Liver (tissue), 9 donors: Measurements from ENCODE around the gene DNTT. TPM values are rescaled to one million over a fixed set of nuclear protein-coding genes. Genes with fewer than 3 reads are reported as not detected.

ENCODE experiments used
- DNase-seq: peaks from one replicate; pipeline ENCODE4 v3.0.0-alpha.2; 2017; ENCODE audit warnings: low spot score
- H3K27ac ChIP-seq, 2 donors: one replicate each; pipeline ENCODE4 v1.7.0; 2013; ENCODE audit warnings: inconsistent platforms in 2 of 2, low read length in 2 of 2, control low read depth in 1 of 2, low read depth in 1 of 2, mild to moderate bottlenecking in 1 of 2
- H3K27me3 ChIP-seq, 4 donors: one replicate each; pipeline versions ENCODE4 v1.6.1 to v1.7.0; 2013; ENCODE audit warnings: low read length in 3 of 4, inconsistent platforms in 1 of 4, mild to moderate bottlenecking in 1 of 4, moderate library complexity in 1 of 4; ENCODE audit not compliant: control insufficient read depth in 4 of 4, insufficient read depth in 4 of 4
- H3K36me3 ChIP-seq, 4 donors: one replicate each; pipeline versions ENCODE4 v1.6.1 to v1.7.0; 2013; ENCODE audit warnings: low read length in 3 of 4, mild to moderate bottlenecking in 3 of 4, low read depth in 1 of 4, moderate library complexity in 1 of 4; ENCODE audit not compliant: control insufficient read depth in 4 of 4, insufficient read depth in 3 of 4
- H3K4me1 ChIP-seq, 4 donors: one replicate each; pipeline versions ENCODE4 v1.6.1 to v1.7.0; 2013; ENCODE audit warnings: low read length in 3 of 4, mild to moderate bottlenecking in 3 of 4, moderate library complexity in 1 of 4; ENCODE audit not compliant: control insufficient read depth in 4 of 4, insufficient read depth in 4 of 4
- H3K4me3 ChIP-seq, 3 donors: one replicate each; pipeline versions ENCODE4 v1.6.1 to v1.7.0; 2013; ENCODE audit warnings: low read length in 3 of 3, control low read depth in 1 of 3, low read depth in 1 of 3, mild to moderate bottlenecking in 1 of 3
- H3K9ac ChIP-seq, 2 donors: one replicate each; pipeline ENCODE4 v1.7.0; 2013; ENCODE audit warnings: low read length in 2 of 2, mild to moderate bottlenecking in 2 of 2, moderate library complexity in 2 of 2, control low read depth in 1 of 2, low read depth in 1 of 2
- H3K9me3 ChIP-seq, 4 donors: one replicate each; pipeline versions ENCODE4 v1.6.1 to v1.7.0; 2013; ENCODE audit warnings: low read length in 3 of 4; ENCODE audit not compliant: control insufficient read depth in 4 of 4
- EGR1 ChIP-seq, 2 donors: IDR thresholded peaks; 2 replicates each; pipeline ENCODE4 v1.6.1; 2016 to 2018; ENCODE audit warnings: antibody characterized with exemption in 2 of 2, low read depth in 2 of 2
- FOXA1 ChIP-seq: IDR thresholded peaks from 2 replicates; pipeline ENCODE4 v1.6.1; 2016; ENCODE audit warnings: antibody characterized with exemption
- FOXA2 ChIP-seq: IDR thresholded peaks from 2 replicates; pipeline ENCODE4 v1.6.1; 2016; ENCODE audit warnings: antibody characterized with exemption
- GABPA ChIP-seq, 2 donors: IDR thresholded peaks in 1 of 2; conservative IDR thresholded peaks in 1 of 2; 2 replicates each; pipeline ENCODE4 v1.6.1; 2016; ENCODE audit warnings: antibody characterized with exemption in 2 of 2, mild to moderate bottlenecking in 1 of 2, moderate library complexity in 1 of 2
- HNF4G ChIP-seq: IDR thresholded peaks from 2 replicates; pipeline ENCODE4 v1.6.1; 2016; ENCODE audit warnings: antibody characterized with exemption
- JUND ChIP-seq, 2 donors: IDR thresholded peaks; 2 replicates each; pipeline ENCODE4 v1.6.1; 2016; ENCODE audit warnings: antibody characterized with exemption in 2 of 2
- NR2F2 ChIP-seq: IDR thresholded peaks from 2 replicates; pipeline ENCODE4 v1.6.1; 2016; ENCODE audit warnings: antibody characterized with exemption
- RAD21 ChIP-seq, 2 donors: IDR thresholded peaks; 2 replicates each; pipeline ENCODE4 v1.6.1; 2016; ENCODE audit warnings: antibody characterized with exemption in 2 of 2, mild to moderate bottlenecking in 2 of 2
- RXRA ChIP-seq, 2 donors: IDR thresholded peaks; 2 replicates each; pipeline ENCODE4 v1.6.1; 2017 to 2018; ENCODE audit warnings: antibody characterized with exemption in 2 of 2, mild to moderate bottlenecking in 1 of 2
- SP1 ChIP-seq: IDR thresholded peaks from 2 replicates; pipeline ENCODE4 v1.6.1; 2018; ENCODE audit warnings: antibody characterized with exemption, mild to moderate bottlenecking
- TAF1 ChIP-seq: conservative IDR thresholded peaks from 2 replicates; pipeline ENCODE4 v1.6.1; 2016; ENCODE audit warnings: antibody characterized with exemption, mild to moderate bottlenecking
- YY1 ChIP-seq: IDR thresholded peaks from 2 replicates; pipeline ENCODE4 v1.6.1; 2016; ENCODE audit warnings: antibody characterized with exemption, mild to moderate bottlenecking
- WGBS: extraction: QIAGEN DNeasy Blood & Tissue Kit; methylation state at CpG from one replicate; pipeline ENCODE4 v1.1.7; 2013; 5-methylcytosine and 5-hydroxymethylcytosine counted together
- polyA plus RNA-seq, 2 donors: library from polyadenylated mRNA; stranded (reverse) in 1 of 2; unstranded in 1 of 2; fragments of 200-250 nt in 1 of 2; fragments of >200 nt in 1 of 2; fragmentation: Nextera tagmentation in 1 of 2; extraction: Ambion mirVana in 1 of 2; gene quantifications; one replicate each; pipeline versions ENCODE4 v1.2.1 to v1.2.3, GENCODE V29; 2013 to 2015
- total RNA-seq, 2 donors: library from RNA; depleted of rRNA; stranded (reverse); fragments of >200 nt; gene quantifications; one replicate each; pipeline ENCODE4 v1.2.3, GENCODE V29; 2014
- TF ChIP-seq, protein P1 (sequence below): IDR thresholded peaks from 2 replicates; pipeline ENCODE4 v1.6.1; 2016; ENCODE audit warnings: antibody characterized with exemption
- TF ChIP-seq, protein P2 (sequence below): fragments of 150-350 bp; IDR thresholded peaks from 2 replicates; pipeline ENCODE4 v1.5.1; 2017; ENCODE audit warnings: improper control_type of control experiment, low read depth, low read length; ENCODE audit not compliant: missing input control
- donor health status: healthy.
- donor health status: healthy.
- donor health status: healthy.
- donor health status: healthy.
- donor health status: healthy.

DNTT gene
- total and polyA plus RNA-seq, 4 donors, result 0.70 TPM; not detected in 3

DNA sequence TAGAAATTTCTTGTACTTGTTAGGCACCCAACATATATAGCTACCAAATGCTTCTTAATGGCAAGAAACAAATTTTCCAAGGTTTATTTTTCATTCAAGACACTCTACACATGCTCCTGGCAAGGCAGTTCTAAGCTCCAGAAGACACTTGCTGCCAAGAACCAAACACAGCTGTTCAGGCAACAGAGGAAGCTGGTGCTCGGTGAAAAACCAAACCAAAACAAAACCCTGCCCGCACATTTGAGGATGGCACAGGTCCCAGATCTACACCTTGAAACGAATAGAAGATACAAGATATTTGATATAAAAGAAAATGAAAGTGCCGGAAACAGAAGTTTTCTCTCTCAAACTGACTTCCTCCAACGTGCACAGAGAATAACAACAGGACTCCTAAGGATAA is 4.9 kb upstream of the DNTT start:
- H3K27me3 ChIP-seq, result no peaks in the 10 kb centered on the region
- no peaks in the 10 kb centered on the region for H3K36me3 ChIP-seq
- TF ChIP-seq, protein P1, sequence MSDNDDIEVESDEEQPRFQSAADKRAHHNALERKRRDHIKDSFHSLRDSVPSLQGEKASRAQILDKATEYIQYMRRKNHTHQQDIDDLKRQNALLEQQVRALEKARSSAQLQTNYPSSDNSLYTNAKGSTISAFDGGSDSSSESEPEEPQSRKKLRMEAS, result no peak
- TF ChIP-seq JUND (IDR thresholded peaks at IDR 0.05), result no peak
- TF ChIP-seq EGR1 (IDR thresholded peaks at IDR 0.05; ENCODE audit: low read depth in 2 of 2), result no peak
- no peak for TF ChIP-seq HNF4G
- no peak for TF ChIP-seq TAF1
- no peak for TF ChIP-seq RAD21 (IDR thresholded peaks at IDR 0.05)
- no peak for TF ChIP-seq GABPA (IDR thresholded peaks at IDR 0.05 in 1 of 2, conservative IDR thresholded peaks at IDR 0.05 in 1 of 2)
- no peak overlapping the region for H3K27ac ChIP-seq
- H3K9me3 ChIP-seq, result no peaks in the 10 kb centered on the region
- 51% methylated on average over 5 of the region's 5 CpGs for WGBS
- no peak overlapping the region for H3K4me3 ChIP-seq
- H3K4me1 ChIP-seq, result no peaks in the 10 kb centered on the region
- H3K9ac ChIP-seq, result no peak overlapping the region
- DNase-seq, result no peak

DNA sequence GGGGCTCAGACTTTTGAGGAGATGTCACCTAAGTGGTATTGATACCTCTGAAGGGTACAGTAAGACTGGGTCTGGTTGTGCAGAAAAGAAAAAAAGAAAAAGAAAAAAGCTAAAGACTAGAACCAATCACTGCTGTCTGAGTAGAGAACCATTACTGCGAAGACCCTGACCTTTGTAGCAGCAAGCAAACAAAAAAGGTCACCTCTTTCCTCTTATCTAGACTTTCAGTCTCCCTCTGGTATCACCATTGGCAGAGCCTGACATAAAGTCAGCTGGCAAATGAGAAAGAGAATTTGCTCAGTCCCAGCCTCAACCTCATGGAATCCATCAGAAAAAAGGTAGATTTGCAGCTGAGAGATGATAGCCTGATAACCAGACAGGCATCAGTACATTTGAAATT is 2.6 kb upstream of the DNTT start:
- Histone ChIP-seq H3K4me3 (no peak overlapping the region), H3K4me1 (no peaks in the 10 kb centered on the region), H3K27me3 (no peaks in the 10 kb centered on the region), H3K27ac (no peak overlapping the region), H3K9me3 (no peaks in the 10 kb centered on the region), H3K36me3 (no peaks in the 10 kb centered on the region), H3K9ac (no peak overlapping the region)
- WGBS, result 54% methylated on average over 1 of the region's 1 CpG
- DNase-seq, result no peak
- TF ChIP-seq GABPA (IDR thresholded peaks at IDR 0.05 in 1 of 2, conservative IDR thresholded peaks at IDR 0.05 in 1 of 2) (no peak), SP1 (no peak), NR2F2 (peak; percentile 76), YY1 (no peak)
- TF ChIP-seq, protein P2, sequence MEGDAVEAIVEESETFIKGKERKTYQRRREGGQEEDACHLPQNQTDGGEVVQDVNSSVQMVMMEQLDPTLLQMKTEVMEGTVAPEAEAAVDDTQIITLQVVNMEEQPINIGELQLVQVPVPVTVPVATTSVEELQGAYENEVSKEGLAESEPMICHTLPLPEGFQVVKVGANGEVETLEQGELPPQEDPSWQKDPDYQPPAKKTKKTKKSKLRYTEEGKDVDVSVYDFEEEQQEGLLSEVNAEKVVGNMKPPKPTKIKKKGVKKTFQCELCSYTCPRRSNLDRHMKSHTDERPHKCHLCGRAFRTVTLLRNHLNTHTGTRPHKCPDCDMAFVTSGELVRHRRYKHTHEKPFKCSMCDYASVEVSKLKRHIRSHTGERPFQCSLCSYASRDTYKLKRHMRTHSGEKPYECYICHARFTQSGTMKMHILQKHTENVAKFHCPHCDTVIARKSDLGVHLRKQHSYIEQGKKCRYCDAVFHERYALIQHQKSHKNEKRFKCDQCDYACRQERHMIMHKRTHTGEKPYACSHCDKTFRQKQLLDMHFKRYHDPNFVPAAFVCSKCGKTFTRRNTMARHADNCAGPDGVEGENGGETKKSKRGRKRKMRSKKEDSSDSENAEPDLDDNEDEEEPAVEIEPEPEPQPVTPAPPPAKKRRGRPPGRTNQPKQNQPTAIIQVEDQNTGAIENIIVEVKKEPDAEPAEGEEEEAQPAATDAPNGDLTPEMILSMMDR, result no peak

DNA sequence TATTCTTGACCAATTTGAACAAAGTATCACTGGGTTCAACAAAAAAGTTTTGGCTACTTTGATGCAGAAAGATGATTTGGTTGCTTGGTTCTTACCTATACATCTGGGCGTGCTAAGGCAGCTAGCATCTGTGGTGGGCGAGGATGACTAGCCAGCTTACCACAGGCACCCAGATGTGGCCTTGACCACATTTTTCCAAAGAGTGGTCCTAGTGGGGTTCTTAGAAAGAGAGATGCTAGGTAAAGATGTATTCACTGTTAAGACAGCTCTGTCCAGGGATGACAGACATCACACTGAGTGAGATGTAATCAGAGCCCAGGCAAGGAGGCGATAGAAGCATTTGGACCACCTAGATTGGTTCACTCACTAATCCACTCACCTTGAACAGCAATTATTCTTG is 785 bp downstream of the DNTT start:
- Histone ChIP-seq H3K9me3 (no peaks in the 10 kb centered on the region), H3K4me1 (no peaks in the 10 kb centered on the region), H3K36me3 (no peaks in the 10 kb centered on the region), H3K9ac (no peak overlapping the region), H3K27me3 (no peaks in the 10 kb centered on the region), H3K27ac (no peak overlapping the region), H3K4me3 (no peak overlapping the region)
- TF ChIP-seq FOXA2, result no peak
- TF ChIP-seq, protein P2, result no peak
- TF ChIP-seq RXRA (IDR thresholded peaks at IDR 0.05), result no peak
- TF ChIP-seq FOXA1, result no peak
- TF ChIP-seq GABPA (IDR thresholded peaks at IDR 0.05 in 1 of 2, conservative IDR thresholded peaks at IDR 0.05 in 1 of 2), result no peak
- TF ChIP-seq EGR1 (IDR thresholded peaks at IDR 0.05; ENCODE audit: low read depth in 2 of 2), result no peak
- TF ChIP-seq, protein P1, result no peak
- no peak for TF ChIP-seq TAF1
- no peak for TF ChIP-seq RAD21 (IDR thresholded peaks at IDR 0.05)
- DNase-seq, result no peak
- 92% methylated on average over 3 of the region's 3 CpGs for WGBS
